ENCODE results near the gene RYR2.

RYR2 gene

GRCh38 chr1:237098541-237098940 lies 56.6 kb downstream of the RYR2 start:
- TF ChIP-seq CSDC2 (CRISPR knock-in tag; IDR thresholded peaks at IDR 0.05) (no peak), ARNTL (CRISPR knock-in tag; IDR thresholded peaks at IDR 0.05; ENCODE audit: borderline replicate concordance, low read depth) (no peak), ZC3H10 (CRISPR knock-in tag; IDR thresholded peaks at IDR 0.05) (no peak), ZNF8 (CRISPR knock-in tag; IDR thresholded peaks at IDR 0.05) (no peak), ESRRG (CRISPR knock-in tag; IDR thresholded peaks at IDR 0.05) (no peak), ZNF565 (CRISPR knock-in tag; conservative IDR thresholded peaks at IDR 0.05; ENCODE audit: low read depth) (no peak), ZFP3 (CRISPR knock-in tag; IDR thresholded peaks at IDR 0.05) (no peak), POU6F1 (CRISPR knock-in tag; IDR thresholded peaks at IDR 0.05; ENCODE audit: borderline replicate concordance, low read depth) (no peak), ISL1 (CRISPR knock-in tag; IDR thresholded peaks at IDR 0.05) (no peak), OSR1 (CRISPR knock-in tag; IDR thresholded peaks at IDR 0.05) (no peak), TCF4 (CRISPR knock-in tag; IDR thresholded peaks at IDR 0.05; ENCODE audit: borderline replicate concordance) (no peak)
- TF ChIP-seq, protein P1, sequence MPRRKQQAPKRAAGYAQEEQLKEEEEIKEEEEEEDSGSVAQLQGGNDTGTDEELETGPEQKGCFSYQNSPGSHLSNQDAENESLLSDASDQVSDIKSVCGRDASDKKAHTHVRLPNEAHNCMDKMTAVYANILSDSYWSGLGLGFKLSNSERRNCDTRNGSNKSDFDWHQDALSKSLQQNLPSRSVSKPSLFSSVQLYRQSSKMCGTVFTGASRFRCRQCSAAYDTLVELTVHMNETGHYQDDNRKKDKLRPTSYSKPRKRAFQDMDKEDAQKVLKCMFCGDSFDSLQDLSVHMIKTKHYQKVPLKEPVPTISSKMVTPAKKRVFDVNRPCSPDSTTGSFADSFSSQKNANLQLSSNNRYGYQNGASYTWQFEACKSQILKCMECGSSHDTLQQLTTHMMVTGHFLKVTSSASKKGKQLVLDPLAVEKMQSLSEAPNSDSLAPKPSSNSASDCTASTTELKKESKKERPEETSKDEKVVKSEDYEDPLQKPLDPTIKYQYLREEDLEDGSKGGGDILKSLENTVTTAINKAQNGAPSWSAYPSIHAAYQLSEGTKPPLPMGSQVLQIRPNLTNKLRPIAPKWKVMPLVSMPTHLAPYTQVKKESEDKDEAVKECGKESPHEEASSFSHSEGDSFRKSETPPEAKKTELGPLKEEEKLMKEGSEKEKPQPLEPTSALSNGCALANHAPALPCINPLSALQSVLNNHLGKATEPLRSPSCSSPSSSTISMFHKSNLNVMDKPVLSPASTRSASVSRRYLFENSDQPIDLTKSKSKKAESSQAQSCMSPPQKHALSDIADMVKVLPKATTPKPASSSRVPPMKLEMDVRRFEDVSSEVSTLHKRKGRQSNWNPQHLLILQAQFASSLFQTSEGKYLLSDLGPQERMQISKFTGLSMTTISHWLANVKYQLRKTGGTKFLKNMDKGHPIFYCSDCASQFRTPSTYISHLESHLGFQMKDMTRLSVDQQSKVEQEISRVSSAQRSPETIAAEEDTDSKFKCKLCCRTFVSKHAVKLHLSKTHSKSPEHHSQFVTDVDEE (CRISPR knock-in tag; IDR thresholded peaks at IDR 0.05): no peak
- TF ChIP-seq, protein P2, sequence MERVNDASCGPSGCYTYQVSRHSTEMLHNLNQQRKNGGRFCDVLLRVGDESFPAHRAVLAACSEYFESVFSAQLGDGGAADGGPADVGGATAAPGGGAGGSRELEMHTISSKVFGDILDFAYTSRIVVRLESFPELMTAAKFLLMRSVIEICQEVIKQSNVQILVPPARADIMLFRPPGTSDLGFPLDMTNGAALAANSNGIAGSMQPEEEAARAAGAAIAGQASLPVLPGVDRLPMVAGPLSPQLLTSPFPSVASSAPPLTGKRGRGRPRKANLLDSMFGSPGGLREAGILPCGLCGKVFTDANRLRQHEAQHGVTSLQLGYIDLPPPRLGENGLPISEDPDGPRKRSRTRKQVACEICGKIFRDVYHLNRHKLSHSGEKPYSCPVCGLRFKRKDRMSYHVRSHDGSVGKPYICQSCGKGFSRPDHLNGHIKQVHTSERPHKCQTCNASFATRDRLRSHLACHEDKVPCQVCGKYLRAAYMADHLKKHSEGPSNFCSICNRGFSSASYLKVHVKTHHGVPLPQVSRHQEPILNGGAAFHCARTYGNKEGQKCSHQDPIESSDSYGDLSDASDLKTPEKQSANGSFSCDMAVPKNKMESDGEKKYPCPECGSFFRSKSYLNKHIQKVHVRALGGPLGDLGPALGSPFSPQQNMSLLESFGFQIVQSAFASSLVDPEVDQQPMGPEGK (CRISPR knock-in tag; IDR thresholded peaks at IDR 0.05; ENCODE audit: borderline replicate concordance): no peak
- ATAC-seq: no peak

DNA sequence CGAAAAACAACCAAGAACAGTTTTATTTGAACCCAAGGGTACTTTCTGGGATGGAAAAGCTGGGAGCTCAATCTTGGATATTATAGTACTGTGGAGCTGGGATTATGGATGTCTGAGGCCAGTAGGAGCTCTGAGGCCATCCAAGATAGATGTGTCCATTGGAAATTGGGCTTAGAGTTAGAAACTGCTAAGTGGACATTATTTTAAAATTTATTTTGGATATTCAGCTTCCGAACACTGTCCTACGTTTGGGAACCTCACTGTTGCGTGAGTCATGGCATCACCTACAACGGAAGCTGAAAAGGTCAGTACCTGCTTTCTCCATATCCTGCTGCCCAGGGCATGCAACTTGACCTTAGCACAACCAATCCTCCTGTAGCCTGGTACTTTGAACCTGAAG lies 61.0 kb downstream of the RYR2 start:
- ATAC-seq: no peak
- TF ChIP-seq SNAI2 (CRISPR knock-in tag; IDR thresholded peaks at IDR 0.05): no peak
- no peak for TF ChIP-seq ZNF8 (CRISPR knock-in tag; IDR thresholded peaks at IDR 0.05)
- no peak for TF ChIP-seq BACH2 (CRISPR knock-in tag; IDR thresholded peaks at IDR 0.05; ENCODE audit: borderline replicate concordance)
- no peak for TF ChIP-seq RARB (CRISPR knock-in tag; IDR thresholded peaks at IDR 0.05)
- no peak for TF ChIP-seq TOX (CRISPR knock-in tag; IDR thresholded peaks at IDR 0.05; ENCODE audit: borderline replicate concordance)
- TF ChIP-seq OSR1 (CRISPR knock-in tag; IDR thresholded peaks at IDR 0.05): no peak
- no peak for TF ChIP-seq ZFP30 (CRISPR knock-in tag; IDR thresholded peaks at IDR 0.05)
- TF ChIP-seq PPARA (CRISPR knock-in tag; IDR thresholded peaks at IDR 0.05; ENCODE audit: borderline replicate concordance): no peak
- no peak for TF ChIP-seq ZNF70 (CRISPR knock-in tag; IDR thresholded peaks at IDR 0.05)
- TF ChIP-seq, protein P3, sequence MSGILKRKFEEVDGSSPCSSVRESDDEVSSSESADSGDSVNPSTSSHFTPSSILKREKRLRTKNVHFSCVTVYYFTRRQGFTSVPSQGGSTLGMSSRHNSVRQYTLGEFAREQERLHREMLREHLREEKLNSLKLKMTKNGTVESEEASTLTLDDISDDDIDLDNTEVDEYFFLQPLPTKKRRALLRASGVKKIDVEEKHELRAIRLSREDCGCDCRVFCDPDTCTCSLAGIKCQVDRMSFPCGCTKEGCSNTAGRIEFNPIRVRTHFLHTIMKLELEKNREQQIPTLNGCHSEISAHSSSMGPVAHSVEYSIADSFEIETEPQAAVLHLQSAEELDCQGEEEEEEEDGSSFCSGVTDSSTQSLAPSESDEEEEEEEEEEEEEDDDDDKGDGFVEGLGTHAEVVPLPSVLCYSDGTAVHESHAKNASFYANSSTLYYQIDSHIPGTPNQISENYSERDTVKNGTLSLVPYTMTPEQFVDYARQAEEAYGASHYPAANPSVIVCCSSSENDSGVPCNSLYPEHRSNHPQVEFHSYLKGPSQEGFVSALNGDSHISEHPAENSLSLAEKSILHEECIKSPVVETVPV (CRISPR knock-in tag; IDR thresholded peaks at IDR 0.05): no peak

DNA sequence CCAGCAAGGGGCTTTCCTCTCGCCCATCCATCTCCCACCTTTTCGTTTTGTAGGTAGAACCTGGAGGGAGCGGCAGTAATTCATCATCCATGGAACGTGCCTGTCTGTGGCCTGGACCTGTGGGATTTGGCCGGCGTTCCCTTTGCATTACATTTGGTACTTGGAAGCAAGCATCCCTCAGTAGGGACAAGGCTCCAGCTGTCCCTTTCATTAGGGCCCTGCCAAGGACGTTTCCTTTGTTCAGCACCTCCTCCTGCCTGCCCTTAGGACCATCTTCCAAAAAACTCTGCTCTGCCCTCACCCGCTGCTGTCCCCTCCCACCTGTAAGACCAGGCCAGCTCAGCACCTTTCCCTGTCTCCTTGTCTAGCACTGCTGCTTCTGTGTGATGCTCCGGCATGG lies 62.1 kb downstream of the RYR2 start:
- ATAC-seq: no peak
- no peak for TF ChIP-seq CREB5 (CRISPR knock-in tag; IDR thresholded peaks at IDR 0.05; ENCODE audit: low read depth)
